H1 (cell line): ENCODE data around the gene TIMM22. TPM values are rescaled to one million over a fixed set of nuclear protein-coding genes. Genes with fewer than 3 reads are reported as not detected.

Source experiments
- CTCF ChIA-PET: fragments of 300-600 bp; sonication (Branson Sonifier 250); formaldehyde crosslinking; loops from one replicate; lab custom pipeline; 2021; ENCODE audit not compliant: partially characterized antibody; lab: Charles Lee
- POLR2A ChIA-PET: fragments of 300-600 bp; sonication (Branson Sonifier 250); formaldehyde crosslinking; loops from one replicate; lab custom pipeline; 2021; ENCODE audit warnings: inconsistent platforms; ENCODE audit not compliant: partially characterized antibody; lab: Charles Lee
- DNase-seq, 2 experiments: peaks; one replicate each; pipeline versions ENCODE4 v3.0.0 to v3.0.0-alpha.2; 2010 to 2022; ENCODE audit warnings: low spot score in 2 of 2, low read depth in 1 of 2, mixed read lengths in 1 of 2
- FAIRE-seq: peaks from 2 replicates; lab custom pipeline; 2011; peaks lifted over from hg19 to GRCh38; lab: Jason Lieb, UNC
- H2AFZ ChIP-seq: 2 replicates; pipeline ENCODE4 v1.8.1; 2012; ENCODE audit warnings: low read length, inconsistent platforms
- H2AK5ac ChIP-seq: 2 replicates; pipeline ENCODE4 v1.6.1; 2013; ENCODE audit warnings: low read depth, low read length
- H2BK120ac ChIP-seq: replicated peaks from 2 replicates; pipeline ENCODE3; 2013; ENCODE audit warnings: low read depth, low read length, inconsistent platforms
- H2BK12ac ChIP-seq: 2 replicates; pipeline ENCODE4 v1.6.1; 2013; ENCODE audit warnings: low read depth, low read length
- H2BK15ac ChIP-seq: 2 replicates; pipeline ENCODE4 v1.6.1; 2013; ENCODE audit warnings: low read length
- H2BK20ac ChIP-seq: 2 replicates; pipeline ENCODE4 v1.6.1; 2013; ENCODE audit warnings: low read length
- H2BK5ac ChIP-seq: 2 replicates; pipeline ENCODE4 v1.6.1; 2013; ENCODE audit warnings: low read depth, low read length
- H3K14ac ChIP-seq: 2 replicates; pipeline ENCODE4 v1.6.1; 2013; ENCODE audit warnings: inconsistent platforms; ENCODE audit not compliant: insufficient read length
- H3K18ac ChIP-seq: 2 replicates; pipeline ENCODE4 v1.6.1; 2013; ENCODE audit warnings: low read length; ENCODE audit errors: extremely low read depth
- H3K23ac ChIP-seq: 2 replicates; pipeline ENCODE4 v1.6.1; 2013; ENCODE audit warnings: inconsistent platforms; ENCODE audit not compliant: insufficient read length
- H3K23me2 ChIP-seq: 2 replicates; pipeline ENCODE4 v1.6.1; 2013; ENCODE audit warnings: low read depth, low read length
- H3K27ac ChIP-seq: 2 replicates; pipeline ENCODE4 v1.6.1; 2011; ENCODE audit warnings: low read depth, low read length, inconsistent platforms
- H3K27me3 ChIP-seq, 4 experiments: replicated peaks in 1 of 4; 1 replicate in 1 of 4; 2 replicates in 3 of 4; pipeline versions ENCODE4 v1.6.1 to v1.8.1; 2011 to 2013; ENCODE audit warnings: low read length in 3 of 4, mild to moderate bottlenecking in 3 of 4, inconsistent platforms in 2 of 4, mixed read lengths in 2 of 4, moderate library complexity in 1 of 4; ENCODE audit not compliant: control insufficient read depth in 3 of 4, insufficient read depth in 3 of 4; ENCODE audit errors: extremely low read depth in 1 of 4
- H3K36me3 ChIP-seq, 4 experiments: 2 replicates each; pipeline versions ENCODE4 v1.6.1 to v1.8.1; 2011 to 2013; ENCODE audit warnings: mild to moderate bottlenecking in 4 of 4, low read length in 3 of 4, moderate library complexity in 2 of 4, control low read depth in 1 of 4, inconsistent platforms in 1 of 4; ENCODE audit not compliant: insufficient read depth in 4 of 4, control insufficient read depth in 2 of 4
- H3K4ac ChIP-seq: replicated peaks from 2 replicates; pipeline ENCODE3; 2013; ENCODE audit warnings: low read length, low read depth, mixed read lengths, inconsistent platforms; ENCODE audit not compliant: insufficient read length
- H3K4me1 ChIP-seq, 4 experiments: replicated peaks in 1 of 4; 1 replicate in 1 of 4; 2 replicates in 3 of 4; pipeline versions ENCODE4 v1.6.1 to v1.8.1; 2011 to 2013; ENCODE audit warnings: low read length in 3 of 4, inconsistent platforms in 2 of 4, mixed read lengths in 1 of 4; ENCODE audit not compliant: insufficient read depth in 4 of 4, control insufficient read depth in 3 of 4
- H3K4me2 ChIP-seq, 2 experiments: 2 replicates each; pipeline versions ENCODE4 v1.6.1 to v1.8.1; 2011 to 2013; ENCODE audit warnings: low read depth in 2 of 2, low read length in 2 of 2, control low read depth in 1 of 2, inconsistent platforms in 1 of 2, mild to moderate bottlenecking in 1 of 2; ENCODE audit not compliant: insufficient read depth in 1 of 2
- H3K4me3 ChIP-seq, 4 experiments: fragments of 200-600, 300-600 bp in 1 of 4; sonication (generic), shearing (Covaris generic), sonication (Bioruptor Twin) in 1 of 4; 2 replicates each; pipeline versions ENCODE4 v1.5.1 to v1.8.1; 2011 to 2016; ENCODE audit warnings: low read length in 4 of 4, low read depth in 3 of 4, control low read depth in 2 of 4, inconsistent platforms in 2 of 4, mild to moderate bottlenecking in 2 of 4, mixed read lengths in 1 of 4, moderate library complexity in 1 of 4; ENCODE audit not compliant: insufficient read depth in 2 of 4; ENCODE audit errors: extremely low read depth in 1 of 4
- H3K56ac ChIP-seq: replicated peaks from 2 replicates; pipeline ENCODE3; 2013; ENCODE audit warnings: low read depth, mild to moderate bottlenecking, mixed read lengths, low read length, inconsistent platforms; ENCODE audit not compliant: insufficient read length
- H3K79me1 ChIP-seq: 2 replicates; pipeline ENCODE4 v1.6.1; 2013; ENCODE audit warnings: low read depth, low read length, control low read depth
- H3K79me2 ChIP-seq, 2 experiments: 2 replicates each; pipeline versions ENCODE4 v1.6.1 to v1.8.1; 2012 to 2013; ENCODE audit warnings: low read length in 2 of 2, mild to moderate bottlenecking in 2 of 2, inconsistent platforms in 1 of 2; ENCODE audit not compliant: insufficient read depth in 2 of 2, control insufficient read depth in 1 of 2
- H3K9ac ChIP-seq, 4 experiments: replicated peaks in 1 of 4; 1 replicate in 1 of 4; 2 replicates in 3 of 4; pipeline versions ENCODE4 v1.6.1 to v1.8.1; 2011 to 2013; ENCODE audit warnings: low read depth in 3 of 4, low read length in 3 of 4, control low read depth in 2 of 4, mild to moderate bottlenecking in 2 of 4, moderate library complexity in 2 of 4, inconsistent platforms in 1 of 4; ENCODE audit errors: extremely low read depth in 1 of 4
- H3K9me3 ChIP-seq, 2 experiments: 2 replicates each; pipeline versions ENCODE4 v1.6.1 to v1.8.1; 2012 to 2013; ENCODE audit warnings: mild to moderate bottlenecking in 2 of 2, moderate library complexity in 2 of 2, control low read depth in 1 of 2, inconsistent platforms in 1 of 2, low read depth in 1 of 2, low read length in 1 of 2, mixed read lengths in 1 of 2; ENCODE audit not compliant: insufficient read depth in 2 of 2
- H4K20me1 ChIP-seq, 2 experiments: replicated peaks in 1 of 2; 2 replicates each; pipeline versions ENCODE3 to v1.8.1; 2011 to 2013; ENCODE audit warnings: inconsistent platforms in 2 of 2, low read length in 2 of 2, mild to moderate bottlenecking in 1 of 2; ENCODE audit not compliant: insufficient read depth in 2 of 2, control insufficient read depth in 1 of 2
- H4K5ac ChIP-seq: 2 replicates; pipeline ENCODE4 v1.6.1; 2013; ENCODE audit warnings: low read length, low read depth, mixed read lengths, inconsistent platforms; ENCODE audit not compliant: insufficient read length
- H4K8ac ChIP-seq: 2 replicates; pipeline ENCODE4 v1.8.0; 2013; ENCODE audit warnings: mild to moderate bottlenecking, moderate library complexity, low read length, inconsistent platforms; ENCODE audit not compliant: insufficient read depth; ENCODE audit errors: extremely low read depth
- H4K91ac ChIP-seq: replicated peaks from 2 replicates; pipeline ENCODE3; 2013; ENCODE audit warnings: low read length, mixed read lengths, inconsistent platforms; ENCODE audit not compliant: insufficient read length
- GABPA ChIP-seq: IDR thresholded peaks from 2 replicates; pipeline ENCODE4 v1.6.1; 2011; ENCODE audit warnings: mild to moderate bottlenecking, low read length, moderate library complexity, borderline replicate concordance; ENCODE audit not compliant: insufficient read depth
- WGBS, 2 experiments: shearing (Covaris generic) in 1 of 2; methylation state at CpG; one replicate each; pipeline versions ENCODE4 v1.1.6 to v1.1.7; 2013 to 2015; ENCODE audit warnings: low lambda C conversion rate in 2 of 2, mixed read lengths in 2 of 2, inconsistent platforms in 1 of 2, low coverage in 1 of 2, missing lambda C conversion rate in 1 of 2; ENCODE audit not compliant: insufficient replicate concordance in 2 of 2, insufficient coverage in 1 of 2, insufficient read length in 1 of 2; ENCODE audit errors: extremely low coverage in 1 of 2, missing lambda C conversion rate in 1 of 2; 5-methylcytosine and 5-hydroxymethylcytosine counted together
- microRNA-seq, 2 experiments: library from miRNA; unstranded; fragments of <30 nt; microRNA quantifications; one replicate each; pipeline versions ENCODE4 to v1.2.0, GENCODE V29; 2016 to 2020; ENCODE audit warnings: borderline microRNAs expressed in 2 of 2, borderline number of aligned reads in 2 of 2, borderline replicate concordance in 1 of 2
- polyA plus RNA-seq, 7 experiments: library from polyadenylated mRNA; depleted of rRNA in 3 of 7; stranded (reverse) in 5 of 7; unstranded in 2 of 7; fragments of >200 nt in 5 of 7; fragments of 200-250 nt in 2 of 7; gene quantifications; 1 replicate in 5 of 7; 2 replicates in 1 of 7; 4 replicates in 1 of 7; pipeline versions ENCODE4 v1.2.1 to v1.2.3, GENCODE V29; 2011 to 2013; ENCODE audit warnings: missing spikeins in 2 of 7, mixed read lengths in 2 of 7
- small RNA-seq: library from polyadenylated mRNA; stranded (forward); fragments of <200 nt; extraction: miRNeasy Mini kit (QIAGEN cat#:217004); gene quantifications from one replicate; pipeline ENCODE3, GENCODE V24; 2013; ENCODE audit not compliant: insufficient read depth
- total RNA-seq: library from RNA; stranded (reverse); fragmentation: NEBNext Ultra II Directional; extraction: Animal tissue kit (Norgen Biotek cat#: 25700); gene quantifications from 2 replicates; pipeline ENCODE4 v1.2.1, GENCODE V29; 2021

TIMM22 gene
- total and polyA plus RNA-seq, 2 of the 8 experiments (the other 6 are each of a cell fraction or from before 2014, with no cell fraction given): 13.8 to 17.4 TPM

GRCh38 chr17:1050996-1051925, 54.3 kb downstream of the TIMM22 start:
- no peak overlapping the region for H3K4ac ChIP-seq
- H4K8ac ChIP-seq: no peak overlapping the region
- H3K18ac ChIP-seq: no peak overlapping the region
- H3K79me1 ChIP-seq: no peaks in the 10 kb centered on the region
- no peak overlapping the region for H2BK120ac ChIP-seq
- FAIRE-seq: no peak
- H3K56ac ChIP-seq: no peak overlapping the region
- H3K27me3 ChIP-seq: no peaks in the 10 kb centered on the region
- H3K27ac ChIP-seq: no peak overlapping the region
- H4K20me1 ChIP-seq: peaks cover 0 to 2% of the 10 kb centered on the region in 2 experiments
- no peaks in the 10 kb centered on the region; a peak in 1 of 8 replicates for H3K36me3 ChIP-seq
- no peak overlapping the region for H2BK5ac ChIP-seq
- no peak overlapping the region for H2BK20ac ChIP-seq
- DNase-seq: no peak
- H2AK5ac ChIP-seq: no peak overlapping the region
- no peak overlapping the region for H3K9ac ChIP-seq
- no peak overlapping the region for H3K4me2 ChIP-seq
- 90% methylated on average over 26 of the region's 33 CpGs; no CpG with 5 or more reads in 1 of the 2 experiments for WGBS, 2 experiments
- no peak overlapping the region for H2BK15ac ChIP-seq
- no peak for TF ChIP-seq GABPA
- CTCF ChIA-PET: no interaction called here
- no peak overlapping the region for H3K14ac ChIP-seq
- H3K4me1 ChIP-seq: no peaks in the 10 kb centered on the region
- H4K91ac ChIP-seq: no peak overlapping the region
- H3K23ac ChIP-seq: no peak overlapping the region
- H3K9me3 ChIP-seq: no peaks in the 10 kb centered on the region
- no peaks in the 10 kb centered on the region for H3K23me2 ChIP-seq
- no peak overlapping the region for H4K5ac ChIP-seq
- no peak overlapping the region for H2AFZ ChIP-seq
- H3K79me2 ChIP-seq: no peaks in the 10 kb centered on the region
- no peak overlapping the region for H2BK12ac ChIP-seq
- no peak overlapping the region for H3K4me3 ChIP-seq
- POLR2A ChIA-PET: no interaction called here

Small RNA genes within 50 kb of the gene (microRNA-seq; reads per million reads assigned to microRNA genes)
- 0.20 to 0.46 reads per million in 2 experiments for gene MIR3183

Small RNA genes within 50 kb of the gene (small RNA-seq; reads per million reads assigned to genes)
- gene MIR3183: 0.51 reads per million

Other genes starting within 250 kb of the TIMM22 start
- gene GEMIN4, start 244.9 kb upstream of the TIMM22 start, total RNA-seq: 51.9 and 55.9 TPM in 2 replicates
- 32.1 and 57.6 TPM in 2 replicates for gene GEMIN4, start 244.9 kb upstream of the TIMM22 start, polyA plus RNA-seq (2011; rRNA removed)
- gene GLOD4, start 214.8 kb upstream of the TIMM22 start, total RNA-seq: 81.3 and 85.3 TPM in 2 replicates
- gene GLOD4, start 214.8 kb upstream of the TIMM22 start, polyA plus RNA-seq (2011; rRNA removed): 24.5 and 36.8 TPM in 2 replicates
- gene MRM3, start 214.8 kb upstream of the TIMM22 start, total RNA-seq: 20.8 and 22.3 TPM in 2 replicates
- gene MRM3, start 214.8 kb upstream of the TIMM22 start, polyA plus RNA-seq (2011; rRNA removed): 10.1 and 10.7 TPM in 2 replicates
- 88.4 and 94.1 TPM in 2 replicates for gene NXN, start 17.4 kb upstream of the TIMM22 start, total RNA-seq
- gene NXN, start 17.4 kb upstream of the TIMM22 start, polyA plus RNA-seq (2011; rRNA removed): 107 and 205 TPM in 2 replicates
- 41.4 and 44.8 TPM in 2 replicates for gene ABR, start 182.9 kb downstream of the TIMM22 start, total RNA-seq
- gene ABR, start 182.9 kb downstream of the TIMM22 start, polyA plus RNA-seq (2011; rRNA removed): 47.2 and 68.0 TPM in 2 replicates